SK-N-SH treated with all-trans-retinoic acid at 6 μM for 48 hours (cell line): ENCODE measurements around the gene KLHDC3.

Source experiments
- CREB5 ChIP-seq: fragments of 250-450 bp; sonication (Bioruptor Pico); IDR thresholded peaks from 2 replicates; pipeline ENCODE4 v1.5.1; 2020; ENCODE audit warnings: low read depth, mild to moderate bottlenecking, moderate library complexity
- POU6F1 ChIP-seq: fragments of 250-450 bp; sonication (Bioruptor Pico); IDR thresholded peaks from 2 replicates; pipeline ENCODE4 v1.8.0; 2021; ENCODE audit warnings: low read depth, mild to moderate bottlenecking, moderate library complexity, borderline replicate concordance

- TF ChIP-seq CREB5 (CRISPR knock-in tag): no peak
- no peak for TF ChIP-seq POU6F1
Observed at GRCh38 chr6:43040542-43041257, 26.7 kb downstream of the KLHDC3 start.
